ENCODE measurements around the gene BDKRB2. TPM values are rescaled to one million over a fixed set of nuclear protein-coding genes. Genes with fewer than 3 reads are reported as not detected.

BDKRB2 gene
- total and polyA plus RNA-seq, 2 of the 13 experiments (the other 11 are each of a cell fraction or from before 2014, with no cell fraction given) = 0.03 TPM; not detected in 1

DNA sequence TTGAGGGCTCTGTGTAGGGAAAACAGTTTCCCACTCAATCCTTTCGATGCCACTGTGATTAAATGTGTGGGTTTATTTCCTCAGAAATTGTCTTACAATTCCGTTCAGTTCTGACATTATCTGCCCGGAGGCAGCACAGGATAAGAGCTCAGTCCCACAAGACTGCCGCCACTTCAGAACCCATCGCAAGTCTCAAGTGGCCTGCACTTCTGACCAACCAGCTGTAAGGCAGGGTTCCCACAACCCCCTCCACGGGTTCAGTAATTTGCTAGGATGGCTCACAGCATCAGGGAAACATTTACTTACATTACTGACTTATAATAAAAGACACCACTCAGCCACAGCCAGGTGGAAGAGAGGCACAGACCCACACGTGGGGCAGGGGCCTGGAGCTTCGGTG, 17.2 kb downstream of the BDKRB2 start:
- in situ Hi-C loops (cut with HindIII; ENCODE audit: extremely low pct_ligation_motif_present, low pct_unique_long_range_greater_than_20kb) = no loop called here
- Histone ChIP-seq H3K4me2 (ENCODE audit: low read depth, low read length) (no peak overlapping the region), H3K27ac (ENCODE audit: extremely low read length, insufficient read depth, low read length) (no peak overlapping the region), H3K79me2 (ENCODE audit: insufficient read depth, low read length) (no peaks in the 10 kb centered on the region), H4K20me1 (ENCODE audit: insufficient read depth, low read length) (no peaks in the 10 kb centered on the region), H3K4me3 (replicated peaks in 1 of 3; ENCODE audit: insufficient read depth in 1 of 3, low read depth in 2 of 3, low read length in 3 of 3) (no peak overlapping the region), H3K27me3 (ENCODE audit: control insufficient read depth in 1 of 2, insufficient read depth in 2 of 2, low read length in 2 of 2) (no peaks in the 10 kb centered on the region), H3K4me1 (ENCODE audit: insufficient read depth, low read length) (no peaks in the 10 kb centered on the region), H3K9ac (ENCODE audit: insufficient read depth, low read depth, low read length) (no peak overlapping the region), H2AFZ (ENCODE audit: low read length) (no peak overlapping the region), H3K9me3 (ENCODE audit: low read length) (no peaks in the 10 kb centered on the region), H3K36me3 (replicated peaks in 1 of 2; ENCODE audit: control insufficient read depth in 1 of 2, insufficient read depth in 2 of 2, low read length in 2 of 2) (no peaks in the 10 kb centered on the region)
- TF ChIP-seq MYNN (CRISPR knock-in tag; IDR thresholded peaks at IDR 0.05; ENCODE audit: low read depth) (no peak), ATM (IDR thresholded peaks at IDR 0.05; ENCODE audit: borderline replicate concordance) (no peak), ZNF510 (CRISPR knock-in tag; IDR thresholded peaks at IDR 0.05; ENCODE audit: low read depth) (no peak), CEBPB (IDR thresholded peaks at IDR 0.05; ENCODE audit: borderline replicate concordance, low read depth, low read length) (no peak)
- BruUV-seq (replicated peaks) = no TSS peak
- WGBS (ENCODE audit: low lambda C conversion rate) = 45% methylated on average over 8 of the region's 8 CpGs
- POLR2A ChIA-PET = no interaction called here
- FAIRE-seq (no peak), DNase-seq (ENCODE audit: low spot score) (no peak), ATAC-seq (no peak)
- intact Hi-C loops (cut with micrococcal nuclease; ENCODE audit: unreplicated experiment) = no loop called here
- CTCF ChIA-PET (ENCODE audit: low intra/inter-chr PET ratio, low total read pairs) = no interaction called here

DNA sequence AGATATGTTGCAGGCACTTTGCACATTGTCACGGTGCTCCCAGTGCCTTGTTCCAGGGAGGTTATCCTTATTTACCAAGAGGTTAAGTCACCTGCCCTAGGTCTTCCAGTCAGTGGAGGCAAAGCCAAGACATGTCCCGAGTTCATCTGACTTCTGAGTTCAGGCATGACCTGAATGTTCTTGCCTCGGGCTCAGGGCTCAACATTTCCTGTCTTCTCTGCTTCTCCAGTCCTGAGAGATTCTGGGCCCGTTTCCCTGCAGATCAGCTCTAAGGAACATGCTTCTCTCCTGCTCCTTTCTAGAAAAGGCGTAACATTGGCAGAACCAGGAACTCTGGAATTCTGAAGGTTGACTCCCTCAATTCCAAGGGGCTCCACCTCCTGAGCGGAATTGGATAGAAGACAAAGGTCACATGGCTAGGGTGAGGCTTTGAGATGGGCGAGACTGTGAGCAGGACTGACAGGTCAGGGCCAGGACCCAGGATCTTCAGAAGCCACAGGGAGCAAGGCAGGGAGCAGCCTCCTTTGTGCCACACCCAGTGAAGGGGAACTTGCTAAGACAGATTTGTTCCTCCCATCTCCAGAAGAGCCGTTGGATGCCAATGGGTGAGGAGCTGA, 19.9 kb downstream of the BDKRB2 start:
- Histone ChIP-seq H3K79me2 (ENCODE audit: insufficient read depth, low read length) (no peaks in the 10 kb centered on the region), H3K4me1 (ENCODE audit: insufficient read depth, low read length) (no peaks in the 10 kb centered on the region), H3K27me3 (ENCODE audit: control insufficient read depth in 1 of 2, insufficient read depth in 2 of 2, low read length in 2 of 2) (no peaks in the 10 kb centered on the region), H4K20me1 (ENCODE audit: insufficient read depth, low read length) (no peaks in the 10 kb centered on the region), H3K27ac (ENCODE audit: extremely low read length, insufficient read depth, low read length) (no peak overlapping the region), H3K9ac (ENCODE audit: insufficient read depth, low read depth, low read length) (no peak overlapping the region), H3K9me3 (ENCODE audit: low read length) (no peaks in the 10 kb centered on the region), H3K4me2 (ENCODE audit: low read depth, low read length) (no peak overlapping the region), H2AFZ (ENCODE audit: low read length) (no peak overlapping the region), H3K36me3 (replicated peaks in 1 of 2; ENCODE audit: control insufficient read depth in 1 of 2, insufficient read depth in 2 of 2, low read length in 2 of 2) (no peaks in the 10 kb centered on the region), H3K4me3 (replicated peaks in 1 of 3; ENCODE audit: insufficient read depth in 1 of 3, low read depth in 2 of 3, low read length in 3 of 3) (no peak overlapping the region)
- intact Hi-C loops (cut with micrococcal nuclease; ENCODE audit: unreplicated experiment) (no loop called here), in situ Hi-C loops (cut with HindIII; ENCODE audit: extremely low pct_ligation_motif_present, low pct_unique_long_range_greater_than_20kb) (no loop called here)
- no peak for ATAC-seq
- DNase-seq (ENCODE audit: low spot score) = no peak
- 23% methylated on average over 8 of the region's 8 CpGs for WGBS (ENCODE audit: low lambda C conversion rate)
- ChIA-PET POLR2A (no interaction called here), CTCF (ENCODE audit: low intra/inter-chr PET ratio, low total read pairs) (no interaction called here)
- BruUV-seq (replicated peaks) = no TSS peak
- TF ChIP-seq FOXK2 (IDR thresholded peaks at IDR 0.05) (no peak), SP140L (CRISPR knock-in tag; IDR thresholded peaks at IDR 0.05; ENCODE audit: borderline replicate concordance) (no peak), GABPB1 (CRISPR knock-in tag; IDR thresholded peaks at IDR 0.05) (no peak), NR2F1 (CRISPR knock-in tag; IDR thresholded peaks at IDR 0.05) (no peak), SPEN (CRISPR knock-in tag; IDR thresholded peaks at IDR 0.05; ENCODE audit: low read depth) (no peak), ZNF317 (CRISPR knock-in tag; IDR thresholded peaks at IDR 0.05) (no peak), ZNF547 (CRISPR knock-in tag; IDR thresholded peaks at IDR 0.05) (no peak), ZNF136 (CRISPR knock-in tag; IDR thresholded peaks at IDR 0.05; ENCODE audit: low read depth) (no peak), MLLT10 (CRISPR knock-in tag; IDR thresholded peaks at IDR 0.05) (no peak), ZNF234 (CRISPR knock-in tag; conservative IDR thresholded peaks at IDR 0.05) (no peak), NFYB (CRISPR knock-in tag; IDR thresholded peaks at IDR 0.05) (no peak), ONECUT2 (CRISPR knock-in tag; IDR thresholded peaks at IDR 0.05) (no peak), ZFP41 (CRISPR knock-in tag; IDR thresholded peaks at IDR 0.05; ENCODE audit: borderline replicate concordance) (no peak)
- TF ChIP-seq, protein P1, sequence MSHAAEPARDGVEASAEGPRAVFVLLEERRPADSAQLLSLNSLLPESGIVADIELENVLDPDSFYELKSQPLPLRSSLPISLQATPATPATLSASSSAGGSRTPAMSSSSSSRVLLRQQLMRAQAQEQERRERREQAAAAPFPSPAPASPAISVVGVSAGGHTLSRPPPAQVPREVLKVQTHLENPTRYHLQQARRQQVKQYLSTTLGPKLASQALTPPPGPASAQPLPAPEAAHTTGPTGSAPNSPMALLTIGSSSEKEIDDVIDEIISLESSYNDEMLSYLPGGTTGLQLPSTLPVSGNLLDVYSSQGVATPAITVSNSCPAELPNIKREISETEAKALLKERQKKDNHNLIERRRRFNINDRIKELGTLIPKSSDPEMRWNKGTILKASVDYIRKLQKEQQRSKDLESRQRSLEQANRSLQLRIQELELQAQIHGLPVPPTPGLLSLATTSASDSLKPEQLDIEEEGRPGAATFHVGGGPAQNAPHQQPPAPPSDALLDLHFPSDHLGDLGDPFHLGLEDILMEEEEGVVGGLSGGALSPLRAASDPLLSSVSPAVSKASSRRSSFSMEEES (CRISPR knock-in tag; IDR thresholded peaks at IDR 0.05) = no peak
- TF ChIP-seq, protein P2, sequence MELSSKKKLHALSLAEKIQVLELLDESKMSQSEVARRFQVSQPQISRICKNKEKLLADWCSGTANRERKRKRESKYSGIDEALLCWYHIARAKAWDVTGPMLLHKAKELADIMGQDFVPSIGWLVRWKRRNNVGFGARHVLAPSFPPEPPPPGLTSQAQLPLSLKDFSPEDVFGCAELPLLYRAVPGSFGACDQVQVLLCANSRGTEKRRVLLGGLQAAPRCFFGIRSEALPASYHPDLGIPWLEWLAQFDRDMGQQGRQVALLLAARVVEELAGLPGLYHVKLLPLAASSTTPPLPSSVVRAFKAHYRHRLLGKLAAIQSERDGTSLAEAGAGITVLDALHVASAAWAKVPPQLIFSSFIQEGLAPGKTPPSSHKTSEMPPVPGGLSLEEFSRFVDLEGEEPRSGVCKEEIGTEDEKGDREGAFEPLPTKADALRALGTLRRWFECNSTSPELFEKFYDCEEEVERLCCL (CRISPR knock-in tag; IDR thresholded peaks at IDR 0.05; ENCODE audit: borderline replicate concordance) = no peak
- no peak for FAIRE-seq
